Measurements from ENCODE around the gene PPP6R1. TPM values are rescaled to one million over a fixed set of nuclear protein-coding genes. Genes with fewer than 3 reads are reported as not detected.

Gene PPP6R1
- total and polyA plus RNA-seq, 2 of the 13 experiments (the other 11 are each of a cell fraction or from before 2014, with no cell fraction given): 25.8 to 54.0 TPM

- in situ Hi-C loops (cut with HindIII; ENCODE audit: extremely low pct_ligation_motif_present, low pct_unique_long_range_greater_than_20kb): no loop called here
- no peak overlapping the region for H3K4me2 ChIP-seq (ENCODE audit: low read depth, low read length)
- no peaks in the 10 kb centered on the region for H3K27me3 ChIP-seq (ENCODE audit: control insufficient read depth in 1 of 2, insufficient read depth in 2 of 2, low read length in 2 of 2)
- FAIRE-seq: no peak
- H3K4me3 ChIP-seq (replicated peaks in 1 of 3; ENCODE audit: insufficient read depth in 1 of 3, low read depth in 2 of 3, low read length in 3 of 3): no peak overlapping the region
- no peak for TF ChIP-seq TEAD3 (CRISPR knock-in tag; optimal IDR thresholded peaks at IDR 0.05; ENCODE audit: borderline replicate concordance)
- no peak for TF ChIP-seq ZBTB33 (CRISPR knock-in tag; IDR thresholded peaks at IDR 0.05)
- TF ChIP-seq PATZ1 (CRISPR knock-in tag; IDR thresholded peaks at IDR 0.05): no peak
- no peak for TF ChIP-seq ZNF687 (CRISPR knock-in tag; IDR thresholded peaks at IDR 0.05)
- no peak for TF ChIP-seq MIER2 (CRISPR knock-in tag; IDR thresholded peaks at IDR 0.05)
- no peak for TF ChIP-seq POLR2G (IDR thresholded peaks at IDR 0.05; ENCODE audit: low read depth, low read length)
- H2AFZ ChIP-seq (ENCODE audit: low read length): no peak overlapping the region
- no peak overlapping the region for H3K27ac ChIP-seq (ENCODE audit: extremely low read length, insufficient read depth, low read length)
- H4K20me1 ChIP-seq (ENCODE audit: insufficient read depth, low read length): peaks cover 46% of the 10 kb centered on the region
- ATAC-seq: no peak; the same call in 2 of the 3 replicates
- intact Hi-C loops (cut with micrococcal nuclease; ENCODE audit: unreplicated experiment): no loop called here
- WGBS (ENCODE audit: low lambda C conversion rate): 91% methylated on average over 8 of the region's 10 CpGs
- H3K36me3 ChIP-seq (replicated peaks in 1 of 2; ENCODE audit: control insufficient read depth in 1 of 2, insufficient read depth in 2 of 2, low read length in 2 of 2): peaks cover 30 to 75% of the 10 kb centered on the region in 2 experiments; a peak in 4 of 5 replicates
- no peak for DNase-seq (ENCODE audit: low spot score)
- H3K4me1 ChIP-seq (ENCODE audit: insufficient read depth, low read length): peaks cover 31% of the 10 kb centered on the region
- POLR2A ChIA-PET: no interaction called here
- no TSS peak for BruUV-seq (replicated peaks)
- H3K9ac ChIP-seq (ENCODE audit: insufficient read depth, low read depth, low read length): no peak overlapping the region
- no peaks in the 10 kb centered on the region for H3K9me3 ChIP-seq (ENCODE audit: low read length)
- peaks cover 51% of the 10 kb centered on the region for H3K79me2 ChIP-seq (ENCODE audit: insufficient read depth, low read length)
- CTCF ChIA-PET (ENCODE audit: low intra/inter-chr PET ratio, low total read pairs): no interaction called here
Observed at GRCh38 chr19:55247621-55248099, 11.2 kb downstream of the PPP6R1 start.
